HS-27A (cell line): ENCODE measurements around the gene LIMS2.

Experiments used
- DNase-seq: peaks from one replicate; pipeline ENCODE4 v3.0.0-alpha.2; 2012; ENCODE audit warnings: low read depth, missing footprints

LIMS2 gene

DNA sequence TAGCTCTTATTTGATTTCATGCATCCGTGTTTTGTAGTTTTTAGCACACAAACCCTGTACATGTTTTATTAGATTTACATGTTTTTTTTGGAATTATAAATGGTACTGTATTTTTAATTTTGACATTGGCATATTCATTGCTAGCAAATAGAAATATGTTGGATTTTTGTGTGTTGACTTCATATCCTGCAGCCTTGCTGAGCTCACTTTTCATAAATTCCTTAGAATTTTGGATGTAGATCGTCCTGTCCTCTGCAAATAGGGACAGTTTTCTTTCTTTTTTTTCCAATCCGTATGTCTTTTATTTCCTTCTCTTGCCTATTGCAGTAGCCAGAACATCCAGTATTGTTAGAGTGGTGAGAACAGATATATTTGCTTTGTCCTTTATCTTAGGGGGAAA is 76.1 kb downstream of the LIMS2 start:
- peak; percentile 70 for DNase-seq

- DNase-seq, result peak; percentile 86
Observed at GRCh38 chr2:127598711-127599110, 76.6 kb downstream of the LIMS2 start.

GRCh38 chr2:127597984-127598380 is 77.3 kb downstream of the LIMS2 start:
- DNase-seq, result peak; percentile 88

DNA sequence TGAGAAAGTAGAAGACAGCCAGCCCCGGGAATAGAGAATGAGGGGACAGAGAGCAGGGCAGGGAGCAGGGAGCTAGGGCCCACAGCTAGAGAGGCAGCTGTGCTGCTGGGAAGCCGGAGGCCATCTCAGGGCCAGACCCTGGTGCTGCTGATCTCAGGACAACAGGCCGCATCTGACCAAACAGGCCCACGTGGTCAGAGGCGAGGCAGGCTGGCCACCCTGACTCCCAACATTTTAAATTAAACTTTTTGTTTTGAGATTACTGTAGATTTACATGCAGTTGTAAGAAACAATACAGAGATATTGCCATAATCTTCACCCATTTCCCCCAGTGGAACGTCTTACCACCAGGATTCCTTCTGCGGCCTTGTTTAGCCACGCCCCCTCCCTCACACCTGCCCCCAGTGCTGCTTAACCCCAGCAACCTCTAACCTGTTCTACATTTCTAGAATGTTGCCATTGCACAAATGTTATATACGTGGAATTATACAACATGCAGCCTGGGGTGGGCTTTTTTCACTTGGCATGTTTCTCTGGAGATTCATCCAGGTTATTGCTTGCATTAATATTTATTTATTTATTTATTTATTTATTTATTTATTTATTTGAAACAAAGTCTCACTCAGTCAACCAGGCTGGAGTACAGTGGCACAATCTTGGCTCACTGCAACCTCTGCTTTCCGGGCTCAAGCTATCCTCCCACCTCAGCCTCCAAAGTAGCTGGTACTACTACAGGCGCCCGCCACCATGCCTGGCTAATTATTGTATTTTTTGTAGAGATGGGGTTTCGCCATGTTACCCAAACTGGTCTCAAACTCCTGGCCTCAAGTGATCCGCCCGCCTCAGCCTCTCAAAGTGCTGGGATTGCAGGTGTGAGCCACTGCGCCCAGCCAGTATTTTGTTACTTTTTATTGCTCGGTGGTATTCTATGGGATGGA is 78.0 kb downstream of the LIMS2 start:
- DNase-seq, result no peak

DNA sequence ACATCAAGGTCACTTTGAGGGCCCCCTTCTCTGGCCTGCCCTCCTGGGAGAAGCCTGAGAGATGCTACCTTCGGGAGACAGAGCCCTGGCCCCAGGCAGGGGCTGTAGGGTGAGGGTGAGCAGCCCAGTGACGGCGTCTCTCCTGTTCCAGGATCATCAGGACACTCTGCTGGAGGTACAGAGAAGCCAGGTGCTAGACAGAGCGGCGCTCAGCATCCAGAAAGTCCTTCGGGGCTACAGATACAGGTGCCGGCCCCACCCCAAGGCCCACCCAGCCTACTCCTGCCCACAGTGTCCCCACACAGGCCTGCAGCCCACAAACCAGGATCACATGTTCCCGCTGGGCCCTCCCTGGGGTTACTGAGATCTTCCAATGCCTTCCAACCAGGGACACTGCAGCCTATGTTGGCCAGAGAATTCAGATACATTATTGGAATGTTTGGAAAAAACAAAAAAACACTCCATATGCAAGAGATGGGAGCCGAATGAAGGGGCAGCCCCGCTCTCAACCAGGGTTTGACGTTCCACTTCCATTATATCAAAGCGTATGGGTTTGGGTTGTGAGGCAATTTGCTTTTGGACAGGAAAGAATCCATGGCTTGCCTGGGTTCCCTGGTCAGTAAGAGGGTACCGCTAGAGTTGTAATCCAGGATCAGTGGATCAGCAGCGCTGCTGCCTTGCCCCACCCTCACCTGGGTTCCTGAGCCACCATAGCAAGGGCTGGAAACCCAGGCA is 78.9 kb downstream of the LIMS2 start:
- DNase-seq, result no peak

- DNase-seq, result no peak
Observed at GRCh38 chr2:127594116-127594591, 81.2 kb downstream of the LIMS2 start.

- no peak for DNase-seq
Observed at GRCh38 chr2:127593228-127594115, 81.9 kb downstream of the LIMS2 start.

- no peak for DNase-seq
Observed at GRCh38 chr2:127592761-127593227, 82.5 kb downstream of the LIMS2 start.

DNA sequence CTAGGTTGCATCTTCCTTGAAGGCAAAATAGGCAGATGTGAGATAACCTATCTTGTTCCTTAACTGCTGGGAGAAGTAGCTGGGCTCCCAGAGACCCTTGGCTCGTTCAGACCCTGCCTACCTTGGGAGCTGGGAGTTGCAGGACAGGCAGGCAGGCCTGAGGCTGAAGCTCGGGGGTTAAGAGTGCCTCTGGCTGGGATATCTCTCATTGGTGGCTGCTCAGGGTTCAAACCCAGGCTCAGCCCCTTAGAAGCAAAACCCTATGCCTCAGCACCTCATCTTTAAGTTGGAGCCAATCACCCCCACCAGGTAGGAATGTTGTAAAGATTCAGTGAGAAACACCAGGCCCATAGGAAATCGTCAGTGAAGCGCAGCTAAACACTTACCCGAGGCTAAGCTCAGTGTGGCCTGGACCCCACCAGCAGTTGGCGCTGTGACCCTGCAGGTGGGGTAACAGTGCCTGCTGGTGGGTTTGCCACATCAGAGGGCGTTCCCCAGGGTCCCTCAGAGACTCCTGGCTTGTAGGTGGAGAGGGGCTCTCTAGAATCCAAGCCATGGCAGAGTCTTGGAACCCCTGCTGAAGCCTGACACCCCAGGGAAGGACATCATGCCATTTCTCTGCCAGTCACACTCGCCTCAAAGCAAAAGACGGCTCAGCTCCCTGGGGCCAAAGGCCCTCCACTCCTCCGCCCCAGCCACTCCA is 84.0 kb downstream of the LIMS2 start:
- peak; percentile 55 for DNase-seq

GRCh38 chr2:127590386-127591190 is 84.7 kb downstream of the LIMS2 start:
- DNase-seq, result no peak

GRCh38 chr2:127589841-127590240 is 85.5 kb downstream of the LIMS2 start:
- no peak for DNase-seq

DNA sequence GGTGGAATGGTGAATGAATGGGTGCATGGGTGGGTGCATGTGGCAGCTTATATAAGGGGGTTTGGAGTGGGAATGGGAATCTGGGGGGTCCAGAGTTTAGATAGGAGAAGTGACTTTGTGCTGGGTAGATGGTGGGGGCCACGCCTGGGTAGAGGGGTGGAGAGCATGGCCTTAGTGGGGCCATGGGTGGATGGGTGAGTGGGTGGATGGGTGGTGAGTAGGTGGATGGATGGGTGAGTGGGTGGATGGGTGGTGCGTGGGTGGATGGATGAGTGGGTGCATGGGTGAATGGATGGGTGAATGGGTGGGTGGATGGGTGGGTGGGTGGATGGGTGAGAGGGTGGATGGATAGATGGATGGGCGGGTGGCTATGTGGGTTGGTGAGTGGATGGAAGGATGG is 86.0 kb downstream of the LIMS2 start:
- no peak for DNase-seq
